T-cell (primary cell): ENCODE measurements around the gene MAP6. TPM values are rescaled to one million over a fixed set of nuclear protein-coding genes. Genes with fewer than 3 reads are reported as not detected.
"Not testable (repeated sequence)": the region's sequence is repeated elsewhere in the genome, so short reads cannot be mapped to it uniquely, and the experiment has no call there.

Experiments
- ATAC-seq, 4 experiments: fragments of 200-7000 bp in 3 of 4; fragments of 150-1000 bp in 1 of 4; cut with Tn5 transposase; replicated peaks in 1 of 4; 1 replicate in 3 of 4; 2 replicates in 1 of 4; pipeline ENCODE4 v1.10.0; 2021; ENCODE audit warnings: moderate library complexity in 3 of 4, mild to moderate bottlenecking in 2 of 4, moderate number of reproducible peaks in 1 of 4
- CTCF ChIA-PET, 2 donors: fragments of 300-600 bp; sonication (Branson Sonifier 250); formaldehyde crosslinking; loops; one replicate each; lab custom pipeline; 2022; ENCODE audit warnings: antibody characterized with exemption in 2 of 2; lab: Charles Lee
- POLR2A ChIA-PET, 2 donors: fragments of 300-600 bp; sonication (Branson Sonifier 250); formaldehyde crosslinking; loops; one replicate each; lab custom pipeline; 2022; ENCODE audit warnings: antibody characterized with exemption in 2 of 2; lab: Charles Lee
- DNase-seq, 35 experiments: peaks; one replicate each; pipeline versions ENCODE4 v3.0.0 to v3.0.0-alpha.2; 2013 to 2023
- H3K27ac ChIP-seq: one replicate; pipeline ENCODE4 v1.5.1; 2013; ENCODE audit warnings: low read length
- H3K27me3 ChIP-seq, 2 experiments: replicated peaks in 1 of 2; 1 replicate in 1 of 2; 2 replicates in 1 of 2; pipeline versions ENCODE4 v1.6.1 to v1.7.0; 2013; ENCODE audit warnings: low read length in 1 of 2, mixed read lengths in 1 of 2; ENCODE audit not compliant: control insufficient read depth in 2 of 2, insufficient read depth in 2 of 2; ENCODE audit errors: extremely low read depth in 1 of 2
- H3K36me3 ChIP-seq, 2 donors: 1 replicate in 1 of 2; 2 replicates in 1 of 2; pipeline versions ENCODE4 v1.6.1 to v1.7.0; 2013; ENCODE audit warnings: low read length in 1 of 2; ENCODE audit not compliant: control insufficient read depth in 2 of 2, insufficient read depth in 1 of 2; ENCODE audit errors: extremely low read depth in 1 of 2
- H3K4me1 ChIP-seq, 2 experiments: 1 replicate in 1 of 2; 2 replicates in 1 of 2; pipeline versions ENCODE4 v1.6.1 to v1.7.0; 2013; ENCODE audit warnings: low read length in 2 of 2, mixed read lengths in 1 of 2; ENCODE audit not compliant: insufficient read depth in 2 of 2, control insufficient read depth in 1 of 2; ENCODE audit errors: extremely low read depth in 1 of 2
- H3K4me3 ChIP-seq, 2 donors: 1 replicate in 1 of 2; 2 replicates in 1 of 2; pipeline versions ENCODE4 v1.5.1 to v1.7.0; 2013; ENCODE audit warnings: mild to moderate bottlenecking in 2 of 2, low read length in 1 of 2, moderate library complexity in 1 of 2; ENCODE audit not compliant: control insufficient read depth in 1 of 2; ENCODE audit errors: extremely low read depth in 1 of 2
- H3K9me3 ChIP-seq: 2 replicates; pipeline ENCODE4 v1.7.0; 2013
- H3K27ac Mint-ChIP-seq, 2 donors: one replicate each; pipeline ENCODE4 v1.8.0; 2020 to 2021; ENCODE audit warnings: mild to moderate bottlenecking in 2 of 2, mixed read lengths in 2 of 2
- H3K27me3 Mint-ChIP-seq, 2 donors: one replicate each; pipeline ENCODE4 v1.8.0; 2021 to 2022; ENCODE audit warnings: mixed read lengths in 2 of 2
- H3K36me3 Mint-ChIP-seq: one replicate; pipeline ENCODE4 v1.8.0; 2021; ENCODE audit warnings: mixed read lengths
- H3K4me1 Mint-ChIP-seq, 3 donors: one replicate each; pipeline ENCODE4 v1.8.0; 2020 to 2022; ENCODE audit warnings: mixed read lengths in 3 of 3, mild to moderate bottlenecking in 1 of 3
- H3K4me3 Mint-ChIP-seq, 3 donors: one replicate each; pipeline ENCODE4 v1.8.0; 2020 to 2022; ENCODE audit warnings: mild to moderate bottlenecking in 3 of 3, mixed read lengths in 3 of 3, moderate library complexity in 3 of 3
- H3K9me3 Mint-ChIP-seq, 3 donors: one replicate each; pipeline ENCODE4 v1.8.0; 2020 to 2022; ENCODE audit warnings: mixed read lengths in 3 of 3
- WGBS: methylation state at CpG from one replicate; pipeline ENCODE4 v1.1.5; 2013; ENCODE audit warnings: missing lambda C conversion rate; ENCODE audit not compliant: insufficient coverage; 5-methylcytosine and 5-hydroxymethylcytosine counted together
- total RNA-seq, 35 experiments: library from RNA in 6 of 35; stranded (reverse) in 6 of 35; fragments of 120-200 nt in 1 of 35; gene quantifications; one replicate each; pipeline versions ENCODE4 v1.2.1 to v1.2.4 and lab custom pipeline; 2013 to 2026

MAP6 gene
- total RNA-seq, 5 donors from 2014 or later (not counting 1 experiment from before 2014, with no cell fraction given), result 0.19 to 0.35 (median 0.30) TPM; not detected in 2

GRCh38 chr11:75589051-75589450, 79.8 kb downstream of the MAP6 start:
- CTCF ChIA-PET, result no interaction called here
- no peak for ATAC-seq

GRCh38 chr11:75588051-75588481, 80.8 kb downstream of the MAP6 start:
- ChIA-PET POLR2A (no interaction called here), CTCF (interaction anchor here in 1 of 2 donors (0.5 kb wide), 1 partner anchor 292 kb away, joined by 6 read pairs; no protein-coding TSS in a partner anchor)
- Mint-ChIP-seq H3K36me3 (no peaks in the 10 kb centered on the region), H3K4me3 (no peak overlapping the region), H3K4me1 (peaks cover 10 to 18% (median 17%) of the 10 kb centered on the region in 3 donors), H3K9me3 (no peaks in the 10 kb centered on the region), H3K27ac (no peak overlapping the region), H3K27me3 (peaks cover 0 to 3% of the 10 kb centered on the region in 2 donors)
- H3K4me3 ChIP-seq, result no peak overlapping the region
- no peak for DNase-seq
- H3K27ac ChIP-seq, result no peak overlapping the region
- WGBS, result 95% methylated on average over 6 of the region's 6 CpGs
- peaks cover 0 to 16% of the 10 kb centered on the region in 2 experiments for H3K4me1 ChIP-seq
- ATAC-seq, result no peak
- no peaks in the 10 kb centered on the region for H3K9me3 ChIP-seq
- H3K36me3 ChIP-seq, result no peaks in the 10 kb centered on the region
- no peaks in the 10 kb centered on the region for H3K27me3 ChIP-seq

More at GRCh38 chr11:75589051-75589450, 79.8 kb downstream of the MAP6 start:
- no peak overlapping the region for H3K4me3 Mint-ChIP-seq
- H3K27ac Mint-ChIP-seq, result no peak overlapping the region
- no peaks in the 10 kb centered on the region for H3K36me3 Mint-ChIP-seq
- no peak for DNase-seq
- Histone ChIP-seq H3K27ac (no peak overlapping the region), H3K4me3 (no peak overlapping the region), H3K9me3 (no peaks in the 10 kb centered on the region), H3K4me1 (peaks cover 0 to 11% of the 10 kb centered on the region in 2 experiments), H3K27me3 (no peaks in the 10 kb centered on the region), H3K36me3 (no peaks in the 10 kb centered on the region)
- peaks cover 0 to 3% of the 10 kb centered on the region in 2 donors for H3K27me3 Mint-ChIP-seq
- WGBS, result 76% methylated on average over 6 of the region's 7 CpGs
- no peaks in the 10 kb centered on the region for H3K9me3 Mint-ChIP-seq
- POLR2A ChIA-PET, result no interaction called here
- H3K4me1 Mint-ChIP-seq, result peaks cover 10 to 18% (median 16%) of the 10 kb centered on the region in 3 donors

GRCh38 chr11:75586395-75586794, 82.4 kb downstream of the MAP6 start:
- no peaks in the 10 kb centered on the region for H3K9me3 Mint-ChIP-seq
- Histone ChIP-seq H3K27ac (no peak overlapping the region), H3K4me3 (no peak overlapping the region), H3K4me1 (peaks cover 0 to 16% of the 10 kb centered on the region in 2 experiments), H3K27me3 (no peaks in the 10 kb centered on the region), H3K9me3 (no peaks in the 10 kb centered on the region), H3K36me3 (no peaks in the 10 kb centered on the region)
- WGBS, result 74% methylated on average over 2 of the region's 3 CpGs
- ATAC-seq (no peak), DNase-seq (no peak)
- ChIA-PET CTCF (no interaction called here), POLR2A (no interaction called here)
- H3K4me3 Mint-ChIP-seq, result no peak overlapping the region
- no peaks in the 10 kb centered on the region for H3K36me3 Mint-ChIP-seq
- H3K27me3 Mint-ChIP-seq, result peaks cover 0 to 7% of the 10 kb centered on the region in 2 donors
- H3K27ac Mint-ChIP-seq, result peak overlapping the region in 1 of 2 donors; percentile 28
- peaks cover 12 to 19% (median 18%) of the 10 kb centered on the region in 3 donors for H3K4me1 Mint-ChIP-seq

GRCh38 chr11:75585293-75585670, 83.6 kb downstream of the MAP6 start:
- Histone ChIP-seq H3K9me3 (no peaks in the 10 kb centered on the region), H3K4me1 (peaks cover 0 to 16% of the 10 kb centered on the region in 2 experiments), H3K36me3 (no peaks in the 10 kb centered on the region), H3K27me3 (no peaks in the 10 kb centered on the region), H3K27ac (no peak overlapping the region), H3K4me3 (no peak overlapping the region)
- peaks cover 0 to 7% of the 10 kb centered on the region in 2 donors for H3K27me3 Mint-ChIP-seq
- H3K36me3 Mint-ChIP-seq, result no peaks in the 10 kb centered on the region
- H3K4me3 Mint-ChIP-seq, result peak overlapping the region; percentile 34 to 83 (median 78)
- H3K27ac Mint-ChIP-seq, result no peak overlapping the region
- WGBS, result 85% methylated on average over 7 of the region's 8 CpGs
- DNase-seq (no peak), ATAC-seq (no peak)
- CTCF ChIA-PET, result no interaction called here
- POLR2A ChIA-PET, result interaction anchor here in 1 of 2 donors (0.5 kb wide), 1 partner anchor 232 kb away, joined by 3 read pairs; no protein-coding TSS in a partner anchor
- no peaks in the 10 kb centered on the region for H3K9me3 Mint-ChIP-seq
- H3K4me1 Mint-ChIP-seq, result peaks cover 12 to 20% (median 18%) of the 10 kb centered on the region in 3 donors

GRCh38 chr11:75584659-75585292, 84.1 kb downstream of the MAP6 start:
- CTCF ChIA-PET, H3K36me3 Mint-ChIP-seq, H3K27me3 ChIP-seq, H3K27me3 Mint-ChIP-seq, H3K36me3 ChIP-seq, ATAC-seq, H3K9me3 Mint-ChIP-seq, H3K9me3 ChIP-seq, DNase-seq, H3K4me3 ChIP-seq, H3K27ac ChIP-seq: not testable (repeated sequence)
- Mint-ChIP-seq H3K4me3 (peak overlapping the region; percentile 73 to 83 (median 78)), H3K4me1 (peaks cover 12 to 20% (median 18%) of the 10 kb centered on the region in 3 donors), H3K27ac (peak overlapping the region; percentile 67 to 90)
- POLR2A ChIA-PET, result interaction anchor here in 1 of 2 donors (0.5 kb wide), 1 partner anchor 232 kb away, joined by 3 read pairs; no protein-coding TSS in a partner anchor
- H3K4me1 ChIP-seq, result peaks cover 0 to 16% of the 10 kb centered on the region in 2 experiments
- 100% methylated on average over 5 of the region's 12 CpGs for WGBS

GRCh38 chr11:75583718-75584658, 84.8 kb downstream of the MAP6 start:
- ChIA-PET CTCF (interaction anchor here in 1 of 2 donors (1.1 kb wide), 1 partner anchor 340 kb away, joined by 4 read pairs; no protein-coding TSS in a partner anchor), POLR2A (no interaction called here)
- Mint-ChIP-seq H3K27ac (peak overlapping the region; percentile 83 to 90), H3K4me1 (peaks cover 12 to 20% (median 18%) of the 10 kb centered on the region in 3 donors), H3K4me3 (peak overlapping the region; percentile 73 to 83 (median 78)), H3K36me3 (no peaks in the 10 kb centered on the region), H3K27me3 (peaks cover 0 to 7% of the 10 kb centered on the region in 2 donors), H3K9me3 (no peaks in the 10 kb centered on the region)
- 50% methylated on average over 23 of the region's 42 CpGs for WGBS
- Histone ChIP-seq H3K4me3 (peak overlapping the region; percentile 67 to 72), H3K27ac (peak overlapping the region; percentile 3), H3K4me1 (peaks cover 0 to 16% of the 10 kb centered on the region in 2 experiments), H3K36me3 (no peaks in the 10 kb centered on the region), H3K9me3 (no peaks in the 10 kb centered on the region), H3K27me3 (no peaks in the 10 kb centered on the region)
- peak in 3 of 4 experiments; percentile 8 to 35 (median 21) for ATAC-seq
- DNase-seq, result peak in 5 of 35 experiments; percentile 10 to 30 (median 25)
